Subcutaneous abdominal adipose tissue (tissue), 5 donors: ENCODE data around the gene DNMT1.
"Not testable (repeated sequence)": the region's sequence is repeated elsewhere in the genome, so short reads cannot be mapped to it uniquely, and the experiment has no call there.

ENCODE experiments used
- H3K27ac ChIP-seq: one replicate; pipeline ENCODE4 v1.7.0; 2013; ENCODE audit warnings: low read depth, mild to moderate bottlenecking, inconsistent platforms, low read length, moderate library complexity
- H3K27me3 ChIP-seq, 5 donors: one replicate each; pipeline ENCODE4 v1.7.0; 2013; ENCODE audit warnings: low read length in 5 of 5, inconsistent platforms in 1 of 5; ENCODE audit not compliant: control insufficient read depth in 5 of 5, insufficient read depth in 4 of 5
- H3K36me3 ChIP-seq, 5 donors: one replicate each; pipeline ENCODE4 v1.7.0; 2013; ENCODE audit warnings: low read length in 5 of 5; ENCODE audit not compliant: control insufficient read depth in 5 of 5, insufficient read depth in 5 of 5
- H3K4me1 ChIP-seq, 5 donors: one replicate each; pipeline ENCODE4 v1.7.0; 2013; ENCODE audit warnings: low read length in 5 of 5, mild to moderate bottlenecking in 3 of 5, moderate library complexity in 1 of 5; ENCODE audit not compliant: control insufficient read depth in 5 of 5, insufficient read depth in 5 of 5
- H3K4me3 ChIP-seq, 5 donors: one replicate each; pipeline ENCODE4 v1.7.0; 2013; ENCODE audit warnings: low read length in 5 of 5, low read depth in 1 of 5
- H3K9ac ChIP-seq, 5 donors: one replicate each; pipeline ENCODE4 v1.7.0; 2013; ENCODE audit warnings: low read length in 5 of 5, mild to moderate bottlenecking in 4 of 5, moderate library complexity in 3 of 5
- H3K9me3 ChIP-seq, 5 donors: one replicate each; pipeline ENCODE4 v1.7.0; 2013; ENCODE audit warnings: low read length in 5 of 5; ENCODE audit not compliant: control insufficient read depth in 5 of 5
- donor health status: healthy.
- donor health status: healthy.
- donor health status: healthy.
- donor health status: healthy.
- donor health status: healthy.

DNMT1 gene

DNA sequence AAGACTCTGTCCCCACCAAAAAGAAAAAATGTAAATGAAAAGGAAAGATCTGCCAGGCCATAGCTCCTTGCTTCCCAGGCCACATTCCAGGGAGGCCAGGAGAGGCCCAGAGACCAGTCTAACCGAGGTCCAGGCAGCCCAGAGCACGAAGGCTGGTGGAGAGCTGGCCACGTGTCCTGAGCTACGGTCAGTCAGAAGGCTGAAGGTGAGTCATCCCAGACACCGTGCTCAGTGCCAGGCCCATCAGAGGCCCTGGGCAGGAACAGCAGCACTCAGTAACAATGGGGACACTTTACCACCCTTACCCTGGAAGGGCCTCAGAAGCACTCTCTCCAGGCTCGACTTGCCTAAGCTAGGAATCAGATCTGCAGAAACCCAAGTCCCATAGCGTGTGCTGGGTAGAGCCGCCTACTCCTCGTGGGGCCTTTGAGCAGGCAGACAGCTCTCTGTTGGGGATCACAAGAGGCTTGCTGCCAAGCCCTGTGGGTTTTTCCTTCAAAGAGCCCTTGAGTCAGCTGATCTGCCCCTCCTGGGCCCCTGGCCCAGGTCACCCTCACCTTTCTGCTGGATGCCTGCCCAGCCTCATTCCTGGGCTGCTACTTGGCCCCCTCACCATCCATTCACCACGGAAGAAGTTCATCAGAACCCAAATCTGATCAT, 11.6 kb upstream of the DNMT1 start:
- H3K36me3 ChIP-seq = no peaks in the 10 kb centered on the region
- no peak overlapping the region for H3K4me3 ChIP-seq
- no peaks in the 10 kb centered on the region for H3K27me3 ChIP-seq
- no peaks in the 10 kb centered on the region for H3K4me1 ChIP-seq
- H3K9me3 ChIP-seq = peaks cover 0 to 8% (median 6%) of the 10 kb centered on the region in 5 donors
- H3K9ac ChIP-seq = no peak overlapping the region
- no peak overlapping the region for H3K27ac ChIP-seq

DNA sequence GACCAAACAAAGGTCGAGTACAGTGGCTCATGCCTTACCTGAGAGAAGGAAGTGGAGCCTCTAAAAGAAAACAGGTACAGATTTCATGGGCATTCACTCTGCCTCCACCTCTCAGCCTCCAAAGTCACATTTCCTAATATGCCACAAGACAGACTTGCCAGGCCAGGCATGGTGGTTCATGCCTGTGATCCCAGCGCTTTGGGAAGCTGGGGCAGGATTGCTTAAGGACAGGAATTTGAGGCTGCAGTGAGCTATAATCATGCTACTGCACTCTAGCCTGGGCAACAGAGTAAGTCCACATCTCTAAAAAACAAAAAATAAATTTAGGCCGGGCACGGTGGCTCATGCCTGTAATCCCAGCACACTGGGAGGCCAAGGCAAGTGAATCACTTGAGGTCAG, 10.9 kb upstream of the DNMT1 start:
- H3K27ac ChIP-seq = no peak overlapping the region
- H3K9me3 ChIP-seq = peaks cover 0 to 8% (median 6%) of the 10 kb centered on the region in 5 donors
- H3K4me1 ChIP-seq = no peaks in the 10 kb centered on the region
- no peak overlapping the region for H3K4me3 ChIP-seq
- no peak overlapping the region for H3K9ac ChIP-seq
- H3K27me3 ChIP-seq = no peaks in the 10 kb centered on the region
- no peaks in the 10 kb centered on the region for H3K36me3 ChIP-seq

GRCh38 chr19:10203686-10204085, 8.9 kb upstream of the DNMT1 start:
- no peak overlapping the region for H3K4me3 ChIP-seq
- no peak overlapping the region for H3K27ac ChIP-seq
- H3K27me3 ChIP-seq = no peaks in the 10 kb centered on the region
- H3K36me3 ChIP-seq = no peaks in the 10 kb centered on the region
- no peak overlapping the region for H3K9ac ChIP-seq
- H3K4me1 ChIP-seq = no peaks in the 10 kb centered on the region
- peaks cover 0 to 8% (median 6%) of the 10 kb centered on the region in 5 donors for H3K9me3 ChIP-seq

GRCh38 chr19:10201176-10201575, 6.4 kb upstream of the DNMT1 start:
- Histone ChIP-seq H3K27me3 (no peaks in the 10 kb centered on the region), H3K4me3 (no peak overlapping the region), H3K9me3 (no peaks in the 10 kb centered on the region), H3K36me3 (no peaks in the 10 kb centered on the region), H3K27ac (no peak overlapping the region), H3K9ac (no peak overlapping the region), H3K4me1 (no peaks in the 10 kb centered on the region)

- H3K9me3 ChIP-seq, H3K27me3 ChIP-seq, H3K4me1 ChIP-seq, H3K4me3 ChIP-seq, H3K27ac ChIP-seq, H3K9ac ChIP-seq, H3K36me3 ChIP-seq: not testable (repeated sequence)
Observed at GRCh38 chr19:10200101-10200500, 5.3 kb upstream of the DNMT1 start.

GRCh38 chr19:10198889-10199644, 4.3 kb upstream of the DNMT1 start:
- Histone ChIP-seq H3K9ac (peak overlapping the region in 2 of 5 donors; percentile 30 to 35), H3K4me3 (peak overlapping the region in 1 of 5 donors; percentile 40)
- H3K4me1 ChIP-seq, H3K27me3 ChIP-seq, H3K9me3 ChIP-seq, H3K27ac ChIP-seq, H3K36me3 ChIP-seq: not testable (repeated sequence)

GRCh38 chr19:10195199-10195519, 406 bp upstream of the DNMT1 start:
- Histone ChIP-seq H3K27me3 (no peaks in the 10 kb centered on the region), H3K27ac (peak overlapping the region; percentile 86), H3K4me1 (peaks cover 4 to 27% (median 19%) of the 10 kb centered on the region in 5 donors), H3K36me3 (peaks cover 0 to 3% (median 0%) of the 10 kb centered on the region in 5 donors), H3K9me3 (no peaks in the 10 kb centered on the region), H3K4me3 (peak overlapping the region; percentile 68 to 95 (median 87)), H3K9ac (no peak overlapping the region)

GRCh38 chr19:10193790-10194499, 808 bp downstream of the DNMT1 start:
- Histone ChIP-seq H3K9ac (peak overlapping the region; percentile 65 to 85 (median 76)), H3K36me3 (peaks cover 0 to 6% (median 0%) of the 10 kb centered on the region in 5 donors), H3K27me3 (no peaks in the 10 kb centered on the region), H3K9me3 (no peaks in the 10 kb centered on the region), H3K4me1 (peaks cover 4 to 27% (median 19%) of the 10 kb centered on the region in 5 donors), H3K4me3 (peak overlapping the region; percentile 76 to 95 (median 88)), H3K27ac (peak overlapping the region; percentile 86)

DNA sequence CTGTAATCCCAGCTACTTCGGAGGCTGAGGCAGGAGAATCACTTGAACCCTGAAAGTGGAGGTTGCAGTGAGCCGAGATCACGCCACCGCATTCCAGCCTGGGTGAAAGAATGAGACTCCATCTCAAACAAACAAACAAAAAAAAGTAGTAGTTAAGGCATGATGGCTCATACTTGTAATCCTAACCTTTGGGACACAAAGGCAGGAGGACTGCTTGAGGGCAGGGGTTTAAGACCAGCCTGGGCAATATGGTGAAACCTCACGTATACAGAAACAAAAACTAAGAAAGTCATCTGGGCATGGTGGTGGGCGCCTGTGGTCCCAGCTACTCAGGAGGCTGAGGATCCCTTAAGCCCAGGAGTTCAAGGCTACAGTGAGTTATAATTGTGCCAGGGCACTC, 1.8 kb downstream of the DNMT1 start:
- H3K36me3 ChIP-seq = peaks cover 0 to 6% (median 0%) of the 10 kb centered on the region in 5 donors
- H3K9ac ChIP-seq = no peak overlapping the region
- H3K4me3 ChIP-seq = no peak overlapping the region
- H3K27me3 ChIP-seq = no peaks in the 10 kb centered on the region
- H3K9me3 ChIP-seq = no peaks in the 10 kb centered on the region
- no peak overlapping the region for H3K27ac ChIP-seq
- peaks cover 4 to 27% (median 19%) of the 10 kb centered on the region in 5 donors for H3K4me1 ChIP-seq

- Histone ChIP-seq H3K4me1 (peaks cover 4 to 31% (median 19%) of the 10 kb centered on the region in 5 donors), H3K4me3 (no peak overlapping the region), H3K9me3 (no peaks in the 10 kb centered on the region), H3K36me3 (peaks cover 0 to 6% (median 0%) of the 10 kb centered on the region in 5 donors), H3K27me3 (no peaks in the 10 kb centered on the region), H3K27ac (no peak overlapping the region), H3K9ac (no peak overlapping the region)
Observed at GRCh38 chr19:10191347-10191746, 3.4 kb downstream of the DNMT1 start.
